Fibroblast of upper back skin (primary cell): ENCODE measurements around the gene ERCC1.
"Not testable (repeated sequence)": the region's sequence is repeated elsewhere in the genome, so short reads cannot be mapped to it uniquely, and the experiment has no call there.

Experiments used
- DNase-seq: peaks from one replicate; pipeline ENCODE4 v3.0.0-alpha.2; 2013

The ERCC1 gene

DNA sequence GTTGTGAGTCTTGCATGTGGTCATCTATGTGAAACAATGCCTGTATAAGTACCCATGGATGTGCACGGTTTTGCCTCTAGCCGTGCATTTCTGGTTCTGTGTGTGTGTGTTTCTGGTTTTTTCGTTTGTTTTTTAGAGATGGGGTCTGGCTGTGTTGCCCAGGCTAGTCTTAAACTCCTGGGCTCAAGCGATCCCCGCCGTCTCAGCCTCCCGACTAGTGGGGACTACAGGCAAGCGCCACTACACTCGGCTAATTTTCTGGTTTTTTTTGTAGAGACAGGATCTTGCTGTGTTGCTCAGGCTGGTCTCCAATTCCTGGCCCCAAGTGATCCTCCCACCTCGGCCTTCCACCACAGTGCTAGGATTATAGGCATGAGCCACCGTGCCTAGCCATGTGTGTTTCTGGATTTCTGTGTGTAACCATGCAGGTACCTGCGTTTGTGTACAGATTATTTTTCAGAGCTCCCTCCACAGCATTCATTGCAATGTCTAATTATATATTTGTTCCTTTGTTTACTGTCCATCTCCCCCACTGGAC, 28.2 kb upstream of the ERCC1 start:
- no peak for DNase-seq

DNA sequence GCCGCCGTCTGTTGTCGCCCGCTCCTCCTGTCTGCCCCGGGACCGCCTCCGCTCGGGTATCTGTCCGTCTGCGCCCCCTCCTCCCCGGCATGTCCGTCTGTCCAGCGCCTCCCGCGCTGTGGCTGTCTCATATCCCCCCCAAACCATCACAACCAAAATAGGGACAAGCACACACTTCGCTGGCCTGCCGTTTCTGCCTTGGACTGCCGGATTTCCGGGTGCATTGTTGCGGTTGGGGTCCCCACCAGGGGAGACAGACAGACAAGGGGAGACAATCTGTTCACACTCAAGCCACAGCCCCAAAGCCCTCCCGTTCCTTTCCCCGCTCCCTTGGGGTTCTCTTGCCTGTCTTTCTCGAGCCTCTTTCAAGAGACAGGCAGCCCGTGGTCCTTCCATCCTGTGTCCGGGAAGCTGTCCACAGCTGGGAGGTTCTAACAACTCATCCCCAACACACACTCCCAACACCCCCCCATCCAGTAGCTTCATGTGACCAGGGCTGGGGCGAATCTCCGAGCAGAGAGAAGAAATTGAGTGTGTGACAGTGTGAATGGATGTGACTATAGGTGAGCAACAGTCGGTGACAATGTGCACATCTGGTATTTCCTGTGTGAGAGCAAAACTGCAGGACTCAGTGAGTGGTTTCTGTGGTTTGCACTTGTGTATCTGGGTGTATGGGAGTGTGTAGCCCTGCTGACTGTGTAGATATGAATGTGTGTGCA, 27.6 kb upstream of the ERCC1 start:
- peak; percentile 71 for DNase-seq

DNA sequence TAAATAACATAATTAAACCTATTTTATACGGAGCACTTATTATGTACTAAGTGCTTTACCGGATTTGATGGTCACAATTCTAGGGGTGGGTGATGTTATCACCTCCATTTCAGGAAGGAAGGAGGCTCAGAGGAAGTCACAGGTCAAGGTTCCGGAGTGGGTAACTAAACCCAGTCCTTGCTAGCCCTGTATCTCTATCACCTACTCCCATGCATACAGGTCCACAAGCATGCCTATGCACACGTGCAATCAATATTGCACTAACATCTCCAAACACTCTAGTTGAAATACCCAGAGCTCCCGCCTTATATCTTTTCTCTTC, 26.3 kb upstream of the ERCC1 start:
- no peak for DNase-seq

DNA sequence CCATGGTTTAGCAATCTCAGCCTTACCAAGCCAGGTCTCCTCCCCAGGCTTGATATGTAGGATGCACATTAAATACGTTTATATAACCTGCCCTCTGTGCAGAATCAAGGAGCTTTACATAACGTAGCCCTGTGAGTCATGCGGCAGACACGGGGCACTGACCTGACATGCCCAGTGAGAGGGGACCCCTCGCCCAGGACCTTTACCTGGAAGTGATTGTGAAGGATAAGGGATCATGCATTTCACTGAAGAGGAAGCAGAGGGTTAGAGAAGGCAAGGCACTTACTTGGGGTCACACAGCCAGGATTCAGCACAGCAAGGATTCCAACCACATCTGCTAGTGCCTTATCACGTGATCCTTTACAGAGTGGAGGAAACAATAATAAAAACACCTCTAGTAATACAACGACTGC, 25.2 kb upstream of the ERCC1 start:
- DNase-seq = no peak

DNA sequence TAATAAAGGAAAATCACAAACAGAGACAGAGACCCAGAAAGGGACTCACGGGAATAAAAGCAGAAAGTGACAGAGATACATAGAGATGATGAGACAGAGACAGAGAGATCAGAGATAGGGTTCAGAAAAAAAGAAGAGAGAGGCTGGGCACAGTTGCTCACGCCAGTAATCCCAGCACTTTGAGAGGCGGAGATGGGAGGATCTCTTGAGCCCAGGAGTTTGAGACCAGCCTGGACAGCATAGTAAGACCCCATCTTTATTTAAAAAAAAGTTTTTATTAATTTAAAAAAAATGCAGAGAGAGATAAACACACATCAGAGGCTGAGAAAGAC, 24.7 kb upstream of the ERCC1 start:
- no peak for DNase-seq

DNA sequence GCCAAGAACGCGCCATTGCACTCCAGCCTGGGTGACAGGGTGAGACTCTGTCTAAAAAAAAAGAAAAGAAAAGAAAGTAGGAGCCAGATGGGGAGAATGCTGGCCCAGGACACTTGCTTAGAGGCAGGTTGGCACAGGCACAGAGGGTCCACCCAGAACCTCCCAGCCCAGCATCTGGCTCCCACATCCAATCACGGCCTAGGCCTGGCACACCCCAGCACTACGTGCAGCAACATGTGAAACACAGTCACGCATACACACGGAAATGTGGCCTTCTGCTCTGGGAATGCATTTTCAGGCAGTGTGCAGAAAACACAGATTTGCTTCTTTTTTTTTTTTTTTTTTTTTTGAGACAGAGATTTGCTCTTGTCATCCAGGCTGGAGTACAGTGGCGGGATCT, 23.2 kb upstream of the ERCC1 start:
- DNase-seq = no peak

DNA sequence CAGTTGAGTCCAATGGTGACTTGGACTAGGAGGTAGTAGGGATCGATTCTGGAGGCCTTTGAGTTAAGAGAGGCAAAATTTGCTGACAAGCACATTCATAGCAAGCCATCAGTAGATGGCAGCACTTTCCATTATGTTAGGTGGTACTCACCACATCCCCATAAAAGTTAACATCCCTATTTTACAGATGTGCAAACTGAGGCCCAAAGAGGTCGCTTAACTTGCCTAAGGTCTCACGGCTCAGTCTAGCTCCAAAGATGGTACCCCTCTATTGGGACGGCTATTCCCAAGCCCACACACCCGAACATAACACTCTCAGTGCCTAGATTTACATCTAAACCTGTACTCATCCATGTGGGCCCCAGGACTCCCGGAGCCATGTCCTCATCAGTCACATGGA, 22.6 kb upstream of the ERCC1 start:
- DNase-seq = peak; percentile 43

DNA sequence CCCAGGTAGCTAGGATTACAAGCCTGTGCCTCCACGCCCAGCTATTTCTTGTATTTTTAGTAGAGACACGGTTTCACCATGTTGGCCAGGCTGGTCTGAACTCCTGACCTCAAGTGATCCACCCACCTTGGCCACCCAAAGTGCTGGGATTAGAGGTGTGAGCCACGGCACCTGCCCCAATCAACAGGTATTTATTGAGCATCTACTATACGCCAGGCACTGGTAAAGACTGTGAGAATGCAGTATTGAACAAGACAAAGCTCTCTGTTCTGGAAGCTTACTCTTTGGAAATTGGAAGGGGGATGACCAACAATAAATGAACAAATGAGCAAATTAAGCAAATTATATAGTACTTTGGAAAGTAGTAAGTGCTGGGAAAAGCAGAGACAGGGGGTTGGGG, 21.4 kb upstream of the ERCC1 start:
- no peak for DNase-seq

DNA sequence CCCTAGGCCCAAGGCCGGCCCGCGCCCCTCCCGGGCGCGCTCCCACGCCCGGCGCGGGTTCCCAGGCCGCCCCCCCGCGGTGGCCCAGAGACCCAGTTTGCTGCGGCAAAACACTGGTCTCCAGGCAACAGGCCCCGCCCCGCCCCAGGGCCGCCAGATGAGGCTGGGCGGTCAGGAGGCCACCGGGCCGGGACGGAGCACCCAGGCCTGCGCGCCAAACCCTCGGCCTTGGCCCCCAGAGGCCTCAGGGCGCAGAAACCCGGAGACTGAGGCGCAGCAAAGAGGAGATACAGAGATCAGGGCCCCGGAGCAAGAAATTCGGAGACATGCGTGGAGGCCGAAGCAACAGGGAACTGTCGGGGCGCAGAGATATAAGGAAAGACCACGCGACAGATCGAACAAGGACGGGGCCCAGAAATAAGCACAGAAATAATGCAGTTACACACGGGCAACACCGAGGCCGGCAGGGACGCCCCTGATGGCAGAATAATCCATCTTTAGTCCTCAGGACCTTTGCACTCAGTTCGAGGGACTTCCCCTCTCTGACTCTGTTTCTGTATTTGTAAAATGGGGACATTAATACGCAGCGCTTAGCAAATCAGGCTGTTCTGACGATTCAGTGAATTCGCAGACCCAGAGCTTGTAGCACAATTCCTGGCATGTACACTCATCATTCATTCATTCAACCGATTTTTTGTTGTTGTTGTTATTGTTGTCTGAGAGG, 20.8 kb upstream of the ERCC1 start:
- peak; percentile 68 for DNase-seq

DNA sequence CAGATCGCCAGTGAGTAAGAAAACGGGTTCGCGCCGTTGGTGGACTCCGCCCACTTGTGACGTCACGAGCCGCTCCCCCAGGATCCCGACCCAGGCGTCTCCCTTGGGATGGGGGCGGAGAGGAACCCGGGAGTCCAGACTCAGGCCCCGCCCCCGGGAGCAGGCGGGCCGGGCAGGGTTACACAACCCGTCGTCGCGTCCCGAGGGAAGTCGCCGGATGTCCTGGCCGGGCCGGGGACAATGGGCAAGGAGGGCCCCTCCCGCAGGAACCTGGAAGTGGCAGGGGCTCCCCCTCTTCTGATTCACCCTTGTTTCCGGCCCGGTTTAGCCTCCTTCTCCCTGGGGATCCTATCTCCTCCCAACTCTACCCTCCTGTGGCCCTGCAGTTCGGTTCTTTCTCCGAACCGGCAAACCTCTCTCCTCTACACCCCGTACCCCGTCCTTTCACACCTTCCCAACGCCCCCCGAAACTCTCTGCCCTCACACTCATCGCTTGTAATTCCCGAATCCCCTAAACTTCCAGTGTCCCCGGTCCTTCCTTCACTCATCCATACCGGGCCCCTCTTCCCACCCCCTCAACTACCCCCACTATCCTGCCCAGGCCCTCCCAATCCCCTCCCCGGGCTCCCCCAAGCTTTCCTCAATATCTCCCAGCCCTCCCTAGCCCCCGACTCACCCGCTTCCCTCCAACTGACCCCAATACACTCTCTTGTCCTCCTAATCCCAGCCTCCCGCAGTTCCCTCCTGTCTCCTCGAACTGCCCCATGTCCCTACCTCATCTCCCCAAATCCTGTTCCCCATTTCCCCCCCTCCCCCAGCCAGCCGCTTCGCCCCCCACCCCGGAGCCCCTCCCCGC, 20.0 kb upstream of the ERCC1 start:
- peak; percentile 89 for DNase-seq

DNA sequence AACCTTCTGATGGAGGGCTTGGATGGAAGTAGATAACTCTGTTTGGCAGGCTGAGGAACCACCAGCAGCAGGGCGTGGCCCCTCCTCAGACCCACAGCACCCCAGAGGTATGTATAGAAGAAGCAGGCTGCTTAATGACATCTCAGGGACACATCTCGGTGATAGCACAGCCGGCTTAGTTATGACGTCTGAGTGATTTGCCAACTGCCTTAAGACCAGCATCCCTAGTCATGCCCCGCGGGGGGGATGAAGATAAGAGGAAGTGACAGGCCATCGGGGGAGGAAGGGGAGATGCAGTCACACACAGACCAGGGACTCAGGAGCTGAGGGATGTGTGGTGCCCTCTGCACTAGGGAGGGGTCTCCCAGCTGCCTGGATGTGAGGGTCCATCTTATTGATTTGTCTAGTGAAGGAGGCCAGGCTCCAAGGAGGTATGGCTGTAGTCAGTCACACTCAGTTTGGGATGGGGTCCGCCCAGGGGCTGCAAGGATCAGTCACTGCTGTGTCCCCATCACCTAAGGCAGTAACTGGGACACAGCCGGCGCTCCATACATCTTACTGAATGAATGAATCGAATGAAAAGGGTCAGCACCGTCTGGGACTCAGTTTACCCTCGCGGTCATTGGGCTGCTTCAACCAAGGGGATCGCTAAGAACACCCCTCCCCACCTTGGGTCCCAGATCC, 19.2 kb upstream of the ERCC1 start:
- peak; percentile 40 for DNase-seq

DNA sequence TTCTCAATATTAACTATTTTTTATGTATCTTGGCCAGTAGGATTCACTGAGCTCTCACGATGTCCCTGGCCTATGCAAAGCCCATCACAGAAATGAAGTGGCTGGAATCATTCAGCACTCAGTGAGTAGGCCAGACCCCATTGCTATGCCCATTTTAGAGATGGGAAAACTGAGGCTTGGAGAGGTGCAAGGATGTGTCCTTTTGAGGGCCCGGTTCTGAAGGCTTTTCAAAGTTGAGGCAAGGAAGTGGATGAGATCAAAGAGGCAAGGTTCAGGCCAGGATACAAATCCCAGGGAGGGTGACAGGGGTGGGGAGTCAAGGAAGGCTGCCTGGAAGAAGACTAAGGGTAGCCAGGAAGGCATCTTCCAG, 18.7 kb upstream of the ERCC1 start:
- DNase-seq = no peak

DNA sequence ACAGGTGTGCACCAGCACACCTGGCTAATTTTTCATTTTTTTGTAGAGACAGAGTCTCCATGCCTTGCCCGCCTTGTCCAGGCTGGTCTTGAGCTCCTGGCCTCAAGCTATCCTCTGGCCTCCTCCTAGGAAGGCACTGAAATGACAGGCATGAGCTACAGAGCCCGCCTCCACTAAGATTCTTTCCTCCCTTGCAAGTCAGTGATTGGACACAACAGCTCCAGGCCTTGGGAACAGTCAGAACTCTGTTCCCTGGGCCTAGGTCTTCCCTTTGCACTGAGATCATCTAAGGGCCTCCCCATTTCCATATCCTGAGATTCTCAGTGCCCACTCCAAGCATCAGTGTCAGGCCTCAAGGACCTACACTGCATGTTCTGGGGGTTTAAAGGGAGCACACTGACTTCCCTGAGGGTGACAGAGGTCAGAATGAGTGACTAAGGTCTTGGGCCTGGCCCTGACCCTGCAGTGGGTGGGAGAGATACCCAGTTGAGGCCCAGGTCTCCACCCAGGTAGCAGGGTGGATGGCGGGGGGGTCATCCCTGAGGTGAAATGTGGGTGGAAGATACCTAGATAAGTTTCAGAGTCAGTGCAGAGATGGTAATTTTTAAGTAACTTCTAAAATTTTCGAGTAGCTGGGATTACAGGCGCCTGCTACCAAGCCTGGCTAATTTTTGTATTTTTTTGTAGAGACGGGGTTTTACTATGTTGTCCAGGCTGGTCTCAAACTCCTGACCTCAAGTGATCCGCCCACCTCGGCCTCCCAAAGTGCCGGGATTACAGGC, 17.3 kb upstream of the ERCC1 start:
- peak; percentile 48 for DNase-seq

DNA sequence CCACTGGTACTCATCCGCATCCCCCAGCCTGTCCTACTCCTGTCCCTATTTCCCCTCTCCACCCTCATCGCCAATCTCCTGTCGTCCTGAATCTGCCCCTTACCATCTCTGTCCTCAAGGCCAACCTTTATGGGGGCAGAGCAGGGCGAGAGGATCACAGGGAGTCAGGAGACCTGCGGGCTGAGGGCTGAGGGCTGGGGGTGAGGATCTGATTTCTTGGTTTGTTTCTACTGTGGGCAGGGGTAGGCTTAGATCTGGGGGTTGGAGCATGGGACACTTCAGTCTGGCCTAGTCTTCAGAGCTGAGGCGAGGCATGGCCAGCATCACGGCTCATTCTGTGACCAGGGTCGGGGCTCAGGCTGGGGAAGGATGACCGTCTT, 16.5 kb upstream of the ERCC1 start:
- DNase-seq = no peak

DNA sequence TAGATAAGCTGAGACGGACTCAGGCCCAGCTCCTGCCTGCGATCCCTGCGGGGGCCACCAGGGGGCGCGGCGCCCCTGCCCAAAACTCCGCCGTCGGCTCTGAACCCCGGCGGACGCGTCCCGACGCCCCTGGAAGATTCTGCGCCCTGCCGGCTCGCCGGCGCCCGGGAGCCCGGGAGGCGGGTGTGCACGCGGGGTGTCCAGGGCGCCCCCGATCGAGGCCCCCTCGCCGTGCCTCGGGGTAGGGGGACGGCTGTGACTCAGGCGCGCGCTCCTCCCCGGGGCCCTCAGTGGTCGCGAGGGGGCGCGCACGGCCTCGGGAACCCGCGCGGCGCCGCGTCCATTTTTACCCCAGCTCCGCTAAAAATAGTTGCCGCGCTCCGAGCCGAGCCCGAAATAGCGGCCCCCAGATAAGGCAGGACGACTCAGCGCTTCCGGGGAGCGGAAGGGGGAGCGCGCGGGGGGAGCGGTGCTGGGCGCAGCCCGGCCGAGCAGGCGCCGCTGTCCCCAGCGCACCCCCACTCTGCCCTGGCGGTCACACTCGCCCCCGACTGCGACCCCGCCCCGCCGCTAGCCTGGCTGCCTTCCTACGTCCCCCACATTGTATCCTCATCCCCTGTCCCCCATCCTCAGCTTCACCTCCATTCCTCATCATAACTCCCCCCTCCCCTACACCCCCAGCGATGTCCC, 16.0 kb upstream of the ERCC1 start:
- peak; percentile 83 for DNase-seq

DNA sequence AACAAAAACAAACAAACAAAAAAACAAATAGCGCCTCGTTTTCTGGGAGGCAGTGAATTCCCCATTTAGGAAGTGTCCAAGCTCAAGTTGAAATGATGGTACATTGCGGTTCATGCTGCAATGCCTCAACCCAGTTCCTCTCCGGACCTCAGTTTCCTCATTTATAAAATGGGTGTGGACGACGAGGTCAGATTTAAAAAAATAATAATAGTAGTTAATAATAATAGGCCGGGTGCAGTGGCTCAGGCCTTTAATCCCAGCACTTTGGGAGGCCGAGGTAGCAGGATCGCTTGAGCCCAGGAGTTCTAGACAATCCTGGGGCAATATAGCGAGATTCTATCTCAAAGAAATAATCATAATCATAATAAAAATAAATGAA, 15.5 kb upstream of the ERCC1 start:
- no peak for DNase-seq

DNA sequence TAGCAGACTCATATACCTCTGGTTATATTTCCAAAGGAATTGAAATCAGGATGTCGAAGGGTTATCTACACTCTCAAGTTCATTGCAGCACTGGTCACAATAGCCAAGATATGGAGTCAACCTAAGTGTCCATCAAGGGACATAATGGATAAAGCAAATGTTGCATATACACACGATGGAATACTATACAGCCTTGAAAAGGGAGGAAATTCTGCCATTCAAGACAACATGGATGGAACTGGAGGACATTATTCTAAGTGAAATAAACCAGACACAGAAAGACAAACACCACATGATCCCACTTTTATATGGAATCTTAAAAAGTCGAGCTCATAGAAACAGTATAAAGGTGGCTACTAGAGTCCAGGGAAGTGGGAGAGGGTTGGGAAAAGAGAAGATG, 13.6 kb upstream of the ERCC1 start:
- DNase-seq = no peak

DNA sequence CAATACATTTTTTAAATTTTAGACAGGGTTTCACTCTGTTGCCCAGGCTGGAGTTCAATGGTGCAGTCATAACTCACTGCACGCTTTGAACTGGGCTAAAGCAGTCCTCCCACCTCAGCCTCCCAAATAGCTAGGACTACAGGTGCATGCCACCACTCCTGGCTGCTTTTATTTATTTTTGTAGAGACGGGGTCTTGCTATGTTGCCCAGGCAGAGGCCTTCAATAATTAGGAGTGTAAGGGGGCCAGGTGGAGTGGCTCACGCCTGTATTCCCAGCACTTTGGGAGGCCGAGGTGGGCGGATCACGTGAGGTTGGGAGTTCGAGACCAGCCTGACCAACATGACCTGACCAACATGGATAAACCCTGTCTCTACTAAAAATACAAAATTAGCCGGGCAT, 8.8 kb upstream of the ERCC1 start:
- DNase-seq = not testable (repeated sequence)

DNA sequence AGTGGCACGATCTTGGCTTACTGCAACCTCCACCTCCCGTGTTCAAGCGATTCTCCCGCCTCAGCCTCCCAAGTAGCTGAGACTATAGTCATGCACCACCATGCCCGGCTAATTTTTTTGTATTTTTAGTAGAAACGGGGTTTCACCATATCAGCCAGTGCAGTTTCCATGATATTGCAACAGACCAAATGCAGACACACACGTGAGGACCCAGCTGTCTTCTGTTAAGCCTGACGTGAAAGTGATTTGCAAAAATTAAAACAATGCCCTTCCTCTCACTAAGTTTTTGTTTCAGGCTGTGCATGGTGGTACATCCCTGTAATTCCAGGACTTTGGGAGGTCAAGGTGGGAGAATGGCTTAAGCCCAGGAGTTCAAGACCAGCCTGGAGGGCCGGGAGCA, 7.3 kb upstream of the ERCC1 start:
- DNase-seq = peak; percentile 68

DNA sequence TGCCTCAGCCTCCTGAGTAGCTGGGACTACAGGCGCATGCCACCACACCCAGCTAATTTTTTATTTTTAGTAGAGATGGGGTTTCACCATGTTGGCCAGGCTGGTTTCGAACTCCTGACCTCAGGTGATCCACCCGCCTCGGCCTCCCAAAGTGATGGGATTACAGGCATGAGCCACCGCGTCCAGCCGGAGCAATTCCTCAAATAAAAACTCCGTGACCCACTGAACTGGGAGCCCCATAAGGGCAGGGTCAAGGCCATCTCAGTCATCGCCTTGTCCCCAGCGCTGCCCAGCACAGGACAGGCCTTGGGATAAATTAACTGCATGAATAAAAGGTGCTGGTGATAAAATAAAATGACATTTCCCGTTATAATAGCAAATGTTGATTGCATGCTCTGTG, 6.2 kb upstream of the ERCC1 start:
- DNase-seq = not testable (repeated sequence)

DNA sequence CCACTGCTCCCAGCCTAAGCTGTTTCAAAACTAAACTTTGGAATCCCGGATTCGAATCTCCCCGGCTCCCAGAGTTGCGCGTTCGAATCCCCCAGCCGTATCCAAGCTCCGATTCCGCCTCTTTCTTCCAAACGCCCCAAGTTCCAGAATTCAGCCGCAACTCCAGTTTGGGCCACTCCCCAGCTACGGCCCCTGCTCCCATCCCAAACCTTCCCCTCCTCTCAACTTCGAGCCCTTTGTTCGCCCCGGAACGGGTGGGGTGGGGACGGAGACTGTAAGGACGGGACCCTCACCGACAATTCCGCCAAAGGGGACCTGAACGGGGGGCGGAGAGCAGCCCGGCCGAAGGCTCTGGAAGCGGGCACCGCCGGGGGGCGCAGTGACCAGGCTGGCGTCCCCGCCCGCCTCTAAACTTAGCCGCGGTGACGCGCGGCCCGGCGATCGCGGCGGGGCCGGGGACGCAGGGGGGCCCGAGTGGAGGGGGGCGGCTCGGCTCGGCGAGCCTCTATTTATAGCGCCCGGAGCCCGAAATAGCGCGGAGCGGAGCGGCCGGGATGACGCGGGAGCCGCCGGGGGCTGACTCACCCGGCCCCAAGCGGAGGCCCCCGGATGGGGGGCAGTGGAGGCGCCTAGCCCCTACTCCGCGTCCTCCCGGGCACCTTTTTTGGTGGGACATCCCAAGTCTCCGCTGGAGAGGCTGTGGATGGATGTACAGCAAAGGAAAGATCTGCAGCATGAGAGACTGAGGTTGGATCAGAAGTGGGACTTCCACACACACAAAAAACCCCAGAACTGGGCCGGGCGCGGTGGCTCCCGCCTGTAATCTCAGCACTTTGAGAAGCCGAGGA, 4.9 kb upstream of the ERCC1 start:
- DNase-seq = peak; percentile 67
